DMS153 (cell line): ENCODE results near the gene KCNK2.
"Not testable (repeated sequence)": the region's sequence is repeated elsewhere in the genome, so short reads cannot be mapped to it uniquely, and the experiment has no call there.

ENCODE experiments used
- DNase-seq: peaks from one replicate; lab custom pipeline; 2025; lab: John Stamatoyannopoulos, UW

KCNK2 gene

GRCh38 chr1:215156232-215156631, 73.7 kb downstream of the KCNK2 start:
- DNase-seq = no peak

GRCh38 chr1:215160351-215160750, 77.8 kb downstream of the KCNK2 start:
- DNase-seq = no peak

GRCh38 chr1:215163144-215163543, 80.6 kb downstream of the KCNK2 start:
- not testable (repeated sequence) for DNase-seq

- no peak for DNase-seq
Measured at GRCh38 chr1:215166886-215167285, 84.3 kb downstream of the KCNK2 start.

- DNase-seq = no peak
Measured at GRCh38 chr1:215181518-215181917, 99.0 kb downstream of the KCNK2 start.

GRCh38 chr1:215185067-215185620, 102.6 kb downstream of the KCNK2 start:
- DNase-seq = no peak

GRCh38 chr1:215188302-215188950, 105.9 kb downstream of the KCNK2 start:
- no peak for DNase-seq

- DNase-seq = no peak
Measured at GRCh38 chr1:215192306-215192705, 109.8 kb downstream of the KCNK2 start.

GRCh38 chr1:215198021-215198420, 115.5 kb downstream of the KCNK2 start:
- no peak for DNase-seq

GRCh38 chr1:215200121-215200520, 117.6 kb downstream of the KCNK2 start:
- no peak for DNase-seq

- DNase-seq = no peak
Measured at GRCh38 chr1:215201283-215201682, 118.7 kb downstream of the KCNK2 start.

GRCh38 chr1:215202868-215203267, 120.3 kb downstream of the KCNK2 start:
- DNase-seq = no peak

- no peak for DNase-seq
Measured at GRCh38 chr1:215210167-215210566, 127.6 kb downstream of the KCNK2 start.

GRCh38 chr1:215215846-215216245, 133.3 kb downstream of the KCNK2 start:
- DNase-seq = no peak

GRCh38 chr1:215219372-215219771, 136.8 kb downstream of the KCNK2 start:
- DNase-seq = no peak

- DNase-seq = no peak
Measured at GRCh38 chr1:215220346-215220745, 137.8 kb downstream of the KCNK2 start.

- DNase-seq = no peak
Measured at GRCh38 chr1:215226757-215227156, 144.2 kb downstream of the KCNK2 start.

- DNase-seq = no peak
Measured at GRCh38 chr1:215228193-215228592, 145.7 kb downstream of the KCNK2 start.

- DNase-seq = no peak
Measured at GRCh38 chr1:215241451-215241850, 158.9 kb downstream of the KCNK2 start.

GRCh38 chr1:215243345-215244054, 161.0 kb downstream of the KCNK2 start:
- DNase-seq = no peak

GRCh38 chr1:215250913-215251312, 168.4 kb downstream of the KCNK2 start:
- DNase-seq = no peak

- no peak for DNase-seq
Measured at GRCh38 chr1:215251428-215251827, 168.9 kb downstream of the KCNK2 start.

GRCh38 chr1:215252164-215252563, 169.6 kb downstream of the KCNK2 start:
- no peak for DNase-seq
